ENCODE measurements around the gene ANKZF1. TPM values are rescaled to one million over a fixed set of nuclear protein-coding genes. Genes with fewer than 3 reads are reported as not detected.
"Not testable (repeated sequence)": the region's sequence is repeated elsewhere in the genome, so short reads cannot be mapped to it uniquely, and the experiment has no call there.

The ANKZF1 gene
- total RNA-seq, 1 donor from 2014 or later: 64.3 TPM

- DNase-seq (ENCODE audit: low spot score, unreplicated experiment): no peak
- Mint-ChIP-seq H3K27ac (no peak overlapping the region), H3K36me3 (ENCODE audit: insufficient read depth) (no peaks in the 10 kb centered on the region)
Measured at GRCh38 chr2:219199470-219200211, 30.0 kb upstream of the ANKZF1 start.

GRCh38 chr2:219200502-219201326 lies 28.9 kb upstream of the ANKZF1 start:
- not testable (repeated sequence) for H3K36me3 Mint-ChIP-seq (ENCODE audit: insufficient read depth); H3K9me3 Mint-ChIP-seq (ENCODE audit: low read depth); H3K4me1 Mint-ChIP-seq (ENCODE audit: low read depth); H3K27ac Mint-ChIP-seq; H3K4me3 Mint-ChIP-seq (ENCODE audit: low read depth); DNase-seq (ENCODE audit: low spot score, unreplicated experiment)
- H3K27me3 Mint-ChIP-seq: peaks cover 10% of the 10 kb centered on the region

More at GRCh38 chr2:219199470-219200211, 30.0 kb upstream of the ANKZF1 start:
- H3K4me3 Mint-ChIP-seq (ENCODE audit: low read depth): no peak overlapping the region
- no peaks in the 10 kb centered on the region for H3K4me1 Mint-ChIP-seq (ENCODE audit: low read depth)
- no peak for TF ChIP-seq CTCF (IDR thresholded peaks at IDR 0.05; ENCODE audit: unreplicated experiment)
- no peaks in the 10 kb centered on the region for H3K9me3 Mint-ChIP-seq (ENCODE audit: low read depth)
- H3K27me3 Mint-ChIP-seq: peaks cover 14% of the 10 kb centered on the region

GRCh38 chr2:219201331-219201730 lies 28.3 kb upstream of the ANKZF1 start:
- not testable (repeated sequence) for H3K4me1 Mint-ChIP-seq (ENCODE audit: low read depth); H3K27ac Mint-ChIP-seq; H3K4me3 Mint-ChIP-seq (ENCODE audit: low read depth); H3K9me3 Mint-ChIP-seq (ENCODE audit: low read depth); H3K36me3 Mint-ChIP-seq (ENCODE audit: insufficient read depth); DNase-seq (ENCODE audit: low spot score, unreplicated experiment)
- H3K27me3 Mint-ChIP-seq: peaks cover 10% of the 10 kb centered on the region

GRCh38 chr2:219204425-219205164 lies 25.0 kb upstream of the ANKZF1 start:
- Mint-ChIP-seq H3K4me3 (ENCODE audit: low read depth) (no peak overlapping the region), H3K36me3 (ENCODE audit: insufficient read depth) (peaks cover 5% of the 10 kb centered on the region), H3K27me3 (peaks cover 5% of the 10 kb centered on the region), H3K27ac (no peak overlapping the region), H3K4me1 (ENCODE audit: low read depth) (peaks cover 11% of the 10 kb centered on the region), H3K9me3 (ENCODE audit: low read depth) (no peaks in the 10 kb centered on the region)
- no peak for DNase-seq (ENCODE audit: low spot score, unreplicated experiment)
- TF ChIP-seq CTCF (IDR thresholded peaks at IDR 0.05; ENCODE audit: unreplicated experiment): no peak

GRCh38 chr2:219205165-219205538 lies 24.5 kb upstream of the ANKZF1 start:
- peaks cover 11% of the 10 kb centered on the region for H3K4me1 Mint-ChIP-seq (ENCODE audit: low read depth)
- H3K36me3 Mint-ChIP-seq (ENCODE audit: insufficient read depth): peaks cover 6% of the 10 kb centered on the region
- TF ChIP-seq CTCF (IDR thresholded peaks at IDR 0.05; ENCODE audit: unreplicated experiment): no peak
- DNase-seq (ENCODE audit: low spot score, unreplicated experiment): no peak
- peak overlapping the region; percentile 59 for H3K27ac Mint-ChIP-seq
- no peaks in the 10 kb centered on the region for H3K9me3 Mint-ChIP-seq (ENCODE audit: low read depth)
- H3K4me3 Mint-ChIP-seq (ENCODE audit: low read depth): peak overlapping the region; percentile 47
- peaks cover 4% of the 10 kb centered on the region for H3K27me3 Mint-ChIP-seq

GRCh38 chr2:219205981-219206327 lies 23.7 kb upstream of the ANKZF1 start:
- H3K9me3 Mint-ChIP-seq (ENCODE audit: low read depth): no peaks in the 10 kb centered on the region
- peaks cover 4% of the 10 kb centered on the region for H3K27me3 Mint-ChIP-seq
- TF ChIP-seq CTCF (IDR thresholded peaks at IDR 0.05; ENCODE audit: unreplicated experiment): no peak
- H3K27ac Mint-ChIP-seq: peak overlapping the region; percentile 98
- peaks cover 6% of the 10 kb centered on the region for H3K36me3 Mint-ChIP-seq (ENCODE audit: insufficient read depth)
- peaks cover 11% of the 10 kb centered on the region for H3K4me1 Mint-ChIP-seq (ENCODE audit: low read depth)
- DNase-seq (ENCODE audit: low spot score, unreplicated experiment): no peak
- H3K4me3 Mint-ChIP-seq (ENCODE audit: low read depth): peak overlapping the region; percentile 89

Data from progenitor cell of endocrine pancreas (in vitro differentiated cells).